HG02981 (cell line): Measurements from ENCODE around the gene FUCA1.
"Not testable (repeated sequence)": the region's sequence is repeated elsewhere in the genome, so short reads cannot be mapped to it uniquely, and the experiment has no call there.

ENCODE experiments used
- ATAC-seq: cut with Tn5 transposase; IDR thresholded peaks from one replicate; pipeline ENCODE4 v1.9.1; 2021; ENCODE audit warnings: mild to moderate bottlenecking, moderate library complexity; ENCODE audit not compliant: unreplicated experiment

FUCA1 gene

DNA sequence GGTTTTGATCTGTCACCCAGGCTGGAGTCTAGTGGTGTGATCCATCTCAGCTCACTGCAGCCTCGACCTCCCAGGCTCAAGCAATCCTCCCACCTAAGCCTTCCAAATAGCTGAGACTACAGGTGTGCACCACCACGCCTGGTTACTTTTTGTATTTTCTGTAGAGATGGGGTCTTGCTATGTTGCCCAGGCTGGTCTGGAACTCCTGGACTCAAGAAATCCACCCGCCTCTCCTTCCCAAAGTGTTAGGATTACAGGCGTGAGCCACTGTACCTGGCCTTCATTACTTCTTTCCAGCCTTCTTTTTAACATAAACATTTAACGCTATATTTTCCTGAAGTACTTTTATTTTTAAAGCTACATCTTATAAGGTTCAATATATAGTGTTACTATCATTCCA lies 24.4 kb downstream of the FUCA1 start:
- ATAC-seq, result no peak

DNA sequence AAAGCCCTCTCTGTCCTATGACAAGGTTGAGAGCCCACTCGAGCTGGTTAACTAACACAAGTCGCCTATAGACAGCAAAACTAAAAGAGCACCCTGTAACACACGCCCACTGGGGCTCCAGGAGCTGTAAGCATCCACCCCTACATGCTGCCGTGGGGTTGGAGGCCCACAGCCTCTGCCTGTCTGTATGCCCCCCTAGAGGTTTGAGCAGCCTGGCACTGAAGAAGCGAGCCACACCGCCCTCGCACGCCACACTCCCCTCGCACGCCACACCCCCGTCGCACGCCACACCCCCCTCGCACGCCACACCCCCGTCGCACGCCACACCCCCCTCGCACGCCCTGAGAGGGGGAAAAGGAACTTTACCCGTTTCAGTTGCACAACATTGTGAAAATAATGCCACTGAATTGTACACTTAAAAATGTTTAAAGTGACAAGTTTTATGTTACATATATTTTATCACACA lies 29.7 kb downstream of the FUCA1 start:
- ATAC-seq, result peak; percentile 79

DNA sequence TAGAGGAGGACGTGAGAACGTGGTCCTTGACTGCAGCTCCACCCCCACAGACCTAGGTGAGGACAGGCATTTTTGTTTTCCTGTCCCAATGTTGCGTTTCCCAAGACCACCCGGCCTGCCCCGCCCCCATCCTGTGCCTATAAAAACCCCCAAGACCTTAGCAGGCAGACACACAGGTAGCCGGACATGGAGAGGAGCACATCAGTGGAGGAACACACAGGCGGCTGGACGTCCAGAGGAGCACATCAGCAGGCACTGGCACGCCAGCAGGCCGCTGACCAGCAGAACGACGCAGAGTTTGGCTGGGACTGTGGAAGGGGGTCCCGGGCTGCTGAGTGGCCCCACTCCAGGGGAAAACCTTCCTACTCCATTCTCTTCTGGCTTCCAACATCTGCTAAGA lies 30.2 kb downstream of the FUCA1 start:
- ATAC-seq, result no peak

DNA sequence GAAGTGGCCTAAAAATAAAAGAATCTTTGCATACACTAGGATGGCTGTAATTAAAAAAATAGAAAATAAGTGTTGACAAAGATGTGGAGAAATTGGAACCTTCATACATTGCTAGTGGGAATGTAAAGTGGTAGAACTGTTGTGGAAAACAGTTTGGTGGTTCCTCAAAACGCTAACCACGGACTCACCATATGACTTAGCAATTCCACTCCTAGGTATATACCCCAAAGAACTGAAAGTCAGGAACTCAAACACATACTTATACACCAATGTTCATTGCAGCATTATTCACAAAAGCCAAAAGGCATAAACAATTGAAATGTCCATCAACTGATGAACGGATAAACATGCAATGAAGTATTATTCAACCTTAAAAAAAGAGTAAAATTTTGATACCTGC lies 32.1 kb downstream of the FUCA1 start:
- ATAC-seq, result no peak

DNA sequence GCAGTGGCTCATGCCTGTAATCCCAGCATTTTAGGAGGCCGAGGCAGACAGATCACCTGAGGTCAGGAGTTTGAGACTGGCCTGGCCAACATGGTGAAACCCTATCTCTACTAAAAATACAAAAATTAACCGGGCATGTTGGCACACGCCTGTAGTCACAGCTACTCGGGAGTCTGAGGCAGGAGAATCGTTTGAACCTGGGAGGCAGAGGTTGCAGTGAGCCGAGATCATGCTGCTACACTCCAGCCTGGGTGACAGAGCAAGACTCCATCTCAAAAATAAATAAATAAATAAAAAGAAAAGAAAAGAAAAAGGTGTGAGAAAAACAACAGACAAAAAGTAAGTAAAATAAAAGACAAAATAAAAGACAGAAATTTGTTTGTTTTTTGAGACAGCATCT lies 33.9 kb downstream of the FUCA1 start:
- ATAC-seq, result not testable (repeated sequence)

DNA sequence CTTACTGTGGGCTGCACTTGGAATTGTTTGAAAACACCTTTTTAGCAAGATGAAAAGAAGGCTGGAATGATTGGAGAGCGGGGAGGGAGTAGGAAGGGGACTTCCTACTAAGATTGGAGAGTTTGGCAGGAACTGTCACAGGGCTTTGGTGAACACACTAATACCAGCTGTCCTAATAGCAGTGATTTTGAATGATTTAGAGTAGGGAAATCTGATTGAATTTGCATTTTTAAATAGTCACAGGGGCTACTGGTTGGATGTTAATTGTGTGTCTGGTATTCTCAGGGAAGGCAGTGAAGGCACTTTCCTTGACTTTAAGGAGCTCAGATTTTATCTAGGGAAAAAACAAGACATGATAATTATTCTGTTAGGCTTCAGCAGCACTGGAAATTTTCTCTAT lies 40.4 kb downstream of the FUCA1 start:
- no peak for ATAC-seq

DNA sequence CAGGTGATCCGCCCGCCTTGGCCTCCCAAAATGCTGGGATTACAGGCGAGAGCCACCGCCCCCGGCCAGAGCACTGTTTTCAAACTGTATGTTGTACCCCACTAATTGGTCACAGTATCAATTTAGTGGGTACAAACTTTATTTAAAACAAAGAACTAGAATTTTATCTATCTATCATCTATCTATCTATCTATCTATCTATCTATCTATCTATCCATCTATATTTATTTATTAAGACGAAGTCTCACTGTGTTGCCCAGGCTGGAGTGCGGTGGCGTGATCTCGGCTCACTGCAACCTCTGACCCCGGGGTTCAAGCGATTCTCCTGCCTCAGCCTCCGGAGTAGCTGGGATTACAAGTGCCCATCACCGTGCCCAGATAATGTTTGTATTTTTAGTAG lies 41.5 kb downstream of the FUCA1 start:
- ATAC-seq, result not testable (repeated sequence)

DNA sequence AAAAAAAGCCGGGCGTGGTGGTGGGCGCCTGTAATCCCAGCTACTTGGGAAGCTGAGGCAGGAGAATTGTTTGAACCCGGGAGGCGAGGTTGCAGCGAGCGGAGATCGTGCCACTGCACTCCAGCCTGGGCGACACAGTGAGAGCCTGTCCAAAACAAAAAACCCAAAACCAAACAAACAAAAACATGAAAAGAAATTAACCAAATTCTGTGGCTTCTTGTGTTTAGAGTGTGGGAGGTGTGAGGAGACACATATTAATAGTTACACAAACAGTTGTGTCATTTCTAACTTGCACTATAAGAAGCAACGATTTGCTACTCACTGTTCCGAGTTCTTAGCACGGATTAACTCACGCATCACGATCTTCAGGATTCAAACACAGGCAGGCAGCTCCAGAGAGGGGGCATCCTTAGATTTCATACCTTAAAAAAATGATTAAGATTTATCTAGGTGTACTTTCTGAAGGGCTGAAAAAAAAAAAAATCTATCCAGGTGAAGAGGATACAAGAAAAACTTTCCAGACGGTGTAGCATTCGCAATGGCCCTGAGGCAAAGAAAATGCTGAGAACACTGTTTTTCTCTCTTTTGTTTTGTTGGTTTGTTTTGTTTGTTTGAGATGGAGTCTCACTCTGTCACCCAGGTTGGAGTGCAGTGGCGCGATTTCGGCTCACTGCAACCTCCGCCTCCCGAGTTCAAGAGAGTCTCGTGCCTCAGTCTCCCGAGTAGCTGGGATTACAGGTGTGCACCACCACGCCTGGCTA lies 42.1 kb downstream of the FUCA1 start:
- ATAC-seq, result peak; percentile 17

DNA sequence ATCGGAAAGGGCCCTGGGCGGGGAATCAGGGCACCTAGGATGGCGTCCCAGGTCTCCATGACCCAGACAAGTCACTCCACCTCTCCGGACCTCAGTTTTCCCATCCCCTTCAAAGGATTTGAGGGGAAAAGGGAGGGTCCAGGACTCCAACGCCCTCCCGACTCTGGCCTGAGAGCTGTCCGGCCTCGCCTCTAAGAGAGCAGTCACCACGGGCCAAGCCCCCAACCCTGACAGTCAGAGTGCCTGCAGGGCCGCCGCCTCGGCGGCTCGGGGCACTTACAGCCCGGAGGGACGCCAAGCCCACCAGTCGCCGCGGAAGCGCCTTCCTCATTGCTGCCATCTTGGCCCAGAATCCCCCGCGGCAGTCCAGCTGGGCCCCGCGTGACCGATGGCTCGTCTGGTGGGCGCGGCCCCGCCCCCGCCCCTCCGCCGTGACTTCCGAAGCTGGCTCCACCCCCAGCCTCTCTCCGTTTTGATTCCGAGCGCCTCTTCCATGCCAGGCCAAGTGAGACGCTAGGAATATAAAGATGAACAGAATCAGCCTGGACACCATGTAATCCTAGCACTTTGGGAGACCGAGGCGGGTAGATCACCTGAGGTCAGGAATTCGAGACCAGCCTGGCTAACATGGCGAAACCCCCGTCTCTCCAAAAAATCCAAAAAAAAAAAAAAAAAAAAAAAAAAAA lies 42.9 kb downstream of the FUCA1 start, which contains the start of gene HMGCL:
Gene HMGCL, minus strand, starts transcription at position 354 of the 686 bp plus-strand sequence. Its CDS starts 14 bp downstream, at position 340.
- peak; percentile 93 for ATAC-seq

DNA sequence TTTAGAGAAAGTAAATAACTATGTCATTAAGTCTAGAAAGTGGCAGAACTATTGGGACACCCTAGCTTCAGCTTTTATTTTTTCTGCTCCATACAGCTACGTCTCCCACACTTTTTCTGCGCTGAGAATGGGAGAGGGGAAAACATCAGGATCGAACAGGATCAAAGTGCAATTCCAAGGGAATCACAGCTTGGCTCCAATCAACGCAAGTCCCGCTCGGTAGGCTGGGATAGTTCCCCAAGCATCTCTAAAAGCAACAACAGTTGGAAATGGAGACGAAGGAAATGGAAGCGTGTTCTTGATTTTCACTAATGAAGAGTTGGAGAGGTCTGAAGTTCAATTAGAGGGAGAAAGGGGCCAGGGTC lies 43.4 kb downstream of the FUCA1 start:
- ATAC-seq, result no peak

DNA sequence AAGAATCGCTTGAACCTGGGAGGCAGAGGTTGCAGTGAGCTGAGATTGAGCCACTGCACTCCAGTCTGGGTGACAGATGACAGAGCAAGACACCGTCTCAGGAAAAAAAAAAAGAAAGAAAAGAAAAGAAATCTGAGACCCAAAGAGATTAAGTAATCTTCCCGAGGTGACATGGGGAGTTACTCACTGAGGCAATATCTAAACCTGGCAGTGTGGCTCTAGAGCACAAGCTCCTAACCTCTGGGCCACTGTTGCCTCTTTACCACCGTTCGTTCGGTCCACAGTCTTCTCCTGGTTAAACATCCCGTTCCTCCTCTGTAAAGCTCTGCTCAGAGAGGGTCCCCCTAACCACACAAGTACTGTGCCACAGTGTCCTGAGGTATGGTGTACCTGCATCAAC lies 44.3 kb downstream of the FUCA1 start:
- no peak for ATAC-seq

DNA sequence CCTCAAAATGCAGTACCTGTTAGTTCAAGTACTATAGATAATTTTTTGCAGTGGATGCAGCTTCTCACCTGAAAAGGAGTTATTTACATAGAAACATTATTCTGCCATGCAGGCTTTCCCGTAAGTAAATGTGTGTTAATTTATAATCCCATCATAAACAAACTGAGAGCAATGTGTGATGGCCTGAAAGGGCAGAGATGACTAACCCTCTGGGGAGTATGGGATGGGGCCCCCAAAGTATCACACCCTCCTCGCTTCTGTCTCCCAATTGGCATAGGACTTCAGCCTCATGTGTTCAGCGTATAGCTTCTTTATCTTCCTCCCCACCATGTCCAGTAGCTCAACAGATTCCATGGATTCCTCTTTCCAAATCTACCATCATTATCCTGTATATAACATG lies 50.5 kb downstream of the FUCA1 start:
- ATAC-seq, result no peak

DNA sequence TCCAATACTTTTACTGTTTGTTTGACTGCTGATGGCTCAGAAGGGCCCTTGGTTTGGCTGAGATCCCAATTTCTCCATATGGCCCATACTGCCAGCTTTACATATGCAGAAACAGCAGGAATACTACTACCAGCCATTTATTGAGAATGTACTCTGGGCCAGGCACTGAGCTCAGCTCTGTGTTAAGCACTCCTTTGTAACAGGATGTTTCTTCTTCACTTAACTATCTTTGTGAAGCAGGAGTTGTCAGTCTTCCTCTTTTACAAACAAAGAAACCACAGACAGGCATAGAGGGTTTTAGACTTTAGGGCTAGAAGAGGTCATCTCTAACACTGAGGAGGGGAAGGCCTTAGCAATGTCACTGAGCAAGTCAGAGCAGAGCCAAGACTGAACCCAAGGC lies 51.2 kb downstream of the FUCA1 start:
- no peak for ATAC-seq

DNA sequence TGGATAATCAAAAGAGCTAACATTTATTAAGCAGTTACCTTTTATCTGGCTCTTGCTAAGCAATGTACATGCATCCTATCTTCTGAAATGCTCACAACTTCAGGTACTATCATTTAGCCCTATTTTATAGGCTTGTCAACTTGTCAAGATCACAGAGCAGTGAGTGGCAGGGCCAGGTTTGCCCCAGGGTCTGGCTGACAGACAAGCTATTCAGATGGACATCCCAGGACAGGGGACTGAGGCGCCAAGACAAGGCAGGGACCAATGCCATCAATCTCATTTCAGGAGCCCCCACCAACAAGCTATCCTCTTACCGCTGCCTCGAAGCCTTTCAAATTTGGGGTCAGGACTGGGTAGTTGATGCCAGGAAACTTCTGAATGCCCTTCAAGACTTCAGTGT lies 51.7 kb downstream of the FUCA1 start:
- ATAC-seq, result no peak

DNA sequence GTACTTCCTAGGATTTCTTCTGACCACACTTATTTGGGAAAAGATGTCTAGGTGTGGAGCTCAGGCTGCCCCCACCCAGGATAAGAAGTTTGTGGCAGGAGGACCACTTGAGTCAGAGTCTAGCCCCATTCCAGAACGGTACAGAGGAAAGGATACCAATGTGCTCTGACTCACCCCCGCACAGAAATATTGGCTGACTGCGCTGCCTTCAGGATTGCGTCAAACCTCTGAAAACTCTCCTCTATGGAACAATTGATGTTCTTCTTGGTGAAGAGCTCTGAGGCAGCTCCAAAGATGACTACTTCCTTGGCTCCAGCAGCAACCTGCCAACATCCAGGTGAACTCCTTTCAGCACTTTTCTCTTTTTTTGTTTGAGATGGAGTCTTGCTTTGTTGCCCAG lies 54.1 kb downstream of the FUCA1 start:
- no peak for ATAC-seq

DNA sequence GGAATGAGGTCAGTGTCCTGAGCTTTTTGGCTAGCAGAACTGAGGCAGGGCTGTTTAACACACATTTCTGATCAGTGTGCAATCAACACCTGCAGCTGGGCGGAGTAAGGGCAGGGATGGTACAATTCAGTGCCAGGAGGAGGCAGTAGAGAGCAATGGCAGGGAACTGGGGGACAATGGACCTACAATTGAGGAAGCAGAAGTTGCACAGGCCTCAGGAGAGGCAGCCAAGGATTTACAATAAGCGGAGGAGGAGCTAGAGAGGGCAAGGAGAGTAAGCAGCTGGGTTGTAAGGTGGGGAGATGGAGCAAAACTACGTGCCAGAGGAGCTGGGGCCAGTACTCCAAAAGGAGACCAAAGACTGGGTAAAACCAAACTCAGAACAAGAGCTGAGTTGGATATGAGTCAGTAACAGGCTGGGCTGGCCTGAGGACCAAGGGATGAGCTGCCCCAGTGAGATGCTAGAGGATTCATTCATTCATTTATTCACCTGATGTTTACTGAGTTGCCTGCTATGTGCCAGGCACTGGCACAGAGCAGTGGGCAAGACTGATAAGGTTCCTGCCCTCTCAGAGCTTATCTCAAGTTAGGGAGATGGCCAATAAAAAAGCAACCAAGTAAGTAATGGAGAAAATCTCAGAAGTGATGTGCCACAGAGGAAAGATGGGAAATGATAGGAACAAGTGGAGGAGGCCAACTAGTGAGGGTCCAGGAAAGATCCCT lies 57.1 kb downstream of the FUCA1 start:
- no peak for ATAC-seq

DNA sequence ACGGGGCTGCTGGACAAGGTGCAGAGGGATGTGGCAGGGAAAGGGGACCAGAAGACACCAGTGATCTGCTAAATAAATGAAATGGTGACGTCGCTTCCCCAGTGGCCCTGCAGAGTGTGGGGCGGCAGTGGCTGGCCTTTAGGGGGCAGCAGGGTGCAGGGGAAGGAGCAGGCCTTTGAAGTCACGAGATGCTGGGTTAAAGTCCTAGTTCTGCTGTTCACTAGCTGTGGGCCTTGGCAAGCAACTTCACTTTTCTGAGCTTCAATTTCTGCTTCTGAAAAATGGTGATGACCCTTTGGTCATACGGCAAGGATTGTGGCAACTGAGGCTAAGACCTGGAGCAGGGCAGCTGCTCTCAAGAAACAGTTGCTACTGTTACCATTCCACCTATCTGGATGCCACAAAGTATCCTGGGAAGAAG lies 58.3 kb downstream of the FUCA1 start:
- peak; percentile 68 for ATAC-seq

DNA sequence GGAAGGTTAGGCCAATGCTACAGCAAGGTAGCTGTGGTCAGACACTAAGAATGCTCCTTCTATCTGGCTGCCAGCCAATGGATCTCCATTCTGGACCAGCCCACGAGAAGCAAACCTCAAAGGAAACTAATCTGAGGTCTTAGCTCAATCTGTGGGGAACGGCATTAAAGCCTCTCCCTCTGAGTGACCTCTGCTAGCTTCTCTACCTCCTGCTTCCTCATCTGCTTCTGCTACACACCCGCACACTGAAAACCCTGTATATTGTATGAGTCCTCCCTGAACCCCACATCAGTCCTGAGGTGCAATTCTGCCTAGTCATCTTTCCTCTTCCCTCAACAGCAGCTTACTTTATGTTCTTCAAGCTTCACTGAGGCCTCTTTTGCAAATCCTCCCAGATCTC lies 60.6 kb downstream of the FUCA1 start:
- ATAC-seq, result no peak

DNA sequence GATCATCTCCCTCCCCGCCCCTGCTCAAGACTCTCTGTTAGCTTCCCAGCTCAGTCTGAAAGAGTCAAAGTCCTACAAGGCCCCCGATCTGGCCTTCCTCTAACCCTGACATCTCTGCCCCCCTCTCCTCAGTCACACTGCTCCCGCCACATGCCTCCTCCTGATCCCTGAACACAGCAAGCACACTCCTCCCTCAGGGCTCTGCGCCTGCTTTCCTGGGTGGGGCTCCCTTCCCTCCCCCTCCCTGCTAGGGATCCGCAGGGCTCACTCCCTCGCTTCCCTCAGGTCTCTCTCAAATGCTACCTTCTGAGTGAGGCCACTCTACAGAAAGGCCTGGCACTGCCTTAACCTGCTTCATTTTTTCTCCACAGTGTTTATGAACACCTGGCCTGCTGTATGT lies 61.8 kb downstream of the FUCA1 start:
- no peak for ATAC-seq

DNA sequence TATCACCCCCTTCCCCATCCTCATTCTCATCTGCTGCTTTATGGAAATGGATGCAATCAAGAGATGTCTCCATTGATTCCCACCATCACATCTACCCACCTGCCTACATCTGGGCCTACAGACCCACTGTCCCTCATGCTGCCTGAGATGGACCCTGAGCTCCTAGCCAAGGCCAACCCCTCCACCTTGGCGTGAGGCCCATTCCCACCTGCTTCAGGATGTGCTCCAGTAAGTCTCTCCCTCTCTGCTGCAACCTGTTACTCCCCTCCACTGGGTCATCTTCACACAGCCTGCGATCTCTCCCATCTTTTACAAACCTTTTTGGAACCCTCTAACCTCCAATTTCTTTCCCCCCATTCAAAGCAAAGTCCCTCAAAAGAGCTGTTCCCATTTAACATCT lies 63.1 kb downstream of the FUCA1 start:
- ATAC-seq, result no peak

DNA sequence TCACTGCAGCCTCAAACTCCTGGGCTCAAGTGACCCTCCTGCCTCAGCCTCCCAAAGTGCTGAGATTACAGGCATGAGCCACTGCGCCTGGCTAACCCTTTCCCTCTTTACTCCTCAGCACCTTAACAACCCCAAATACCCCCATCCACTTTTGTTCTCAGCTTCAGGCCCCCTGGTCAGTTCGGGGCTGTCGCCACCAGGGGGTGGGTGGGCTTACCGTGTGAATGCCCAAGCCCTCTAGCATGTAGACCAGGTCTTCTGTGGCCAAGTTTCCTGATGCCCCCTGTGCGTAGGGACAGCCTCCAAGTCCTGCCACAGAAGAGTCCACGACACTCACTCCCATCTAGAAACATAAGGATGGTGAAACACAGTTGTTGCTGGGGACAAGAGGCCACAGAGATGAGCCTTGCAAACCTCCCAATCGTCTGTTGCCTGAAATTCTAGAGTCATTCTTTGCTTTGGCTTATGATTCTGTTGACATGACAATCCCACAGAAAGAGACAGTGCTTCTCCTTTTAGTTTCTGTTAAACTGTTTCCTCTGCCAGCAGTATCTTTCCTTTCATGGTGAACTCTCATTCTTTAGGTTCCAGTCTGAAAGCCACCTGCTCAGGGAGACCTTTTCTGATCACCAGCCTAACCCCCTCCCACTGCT lies 63.8 kb downstream of the FUCA1 start:
- no peak for ATAC-seq
